Caki2 (cell line): Measurements from ENCODE around the gene TK1. TPM values are rescaled to one million over a fixed set of nuclear protein-coding genes. Genes with fewer than 3 reads are reported as not detected.
"Not testable (repeated sequence)": the region's sequence is repeated elsewhere in the genome, so short reads cannot be mapped to it uniquely, and the experiment has no call there.

Experiments
- DNase-seq: peaks from one replicate; pipeline ENCODE4 v3.0.0-alpha.2; 2015; ENCODE audit warnings: low read depth
- in situ Hi-C: cut with HindIII; loops from 2 replicates; pipeline ENCODE4 v1.10.0; 2016; ENCODE audit warnings: low sequenced_read_pairs, low pct_unique_long_range_greater_than_20kb, mixed read lengths
- total RNA-seq: library from RNA; depleted of rRNA; stranded (reverse); fragments of >200 nt; shearing (Covaris generic); gene quantifications from 2 replicates; pipeline ENCODE4 v1.2.3, GENCODE V29; 2014; ENCODE audit warnings: low replicate concordance

Gene TK1
- total RNA-seq, 1 experiment from 2014 or later, result 213 TPM

- peak; percentile 75 for DNase-seq
- in situ Hi-C loops, result no loop called here
These were observed 2.0 kb downstream of the TK1 start for GRCh38 chr17:78184868-78185267.

DNA sequence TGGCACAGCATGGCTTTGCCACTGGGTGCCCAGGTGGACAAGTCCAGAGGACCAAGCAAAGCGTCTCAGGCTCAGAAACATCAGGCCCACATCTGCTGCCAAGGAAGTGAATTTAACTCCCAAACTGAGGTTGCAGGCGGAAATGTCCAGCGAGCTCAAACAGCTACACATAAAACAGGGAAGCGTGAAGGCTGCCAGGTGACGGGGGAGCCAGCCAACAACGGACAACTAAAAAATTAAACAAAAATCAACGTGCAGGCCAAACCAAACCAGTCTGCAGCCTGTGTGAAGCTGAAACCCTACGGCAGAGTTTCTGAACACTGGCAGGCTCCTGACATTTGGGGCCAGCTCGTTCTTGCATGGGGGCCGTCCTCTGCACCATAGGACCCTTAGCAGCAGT lies 2.5 kb downstream of the TK1 start:
- DNase-seq, result no peak
- in situ Hi-C loops, result no loop called here

- DNase-seq, result no peak
- in situ Hi-C loops, result no loop called here
These were observed 2.9 kb downstream of the TK1 start for GRCh38 chr17:78183916-78184315.

GRCh38 chr17:78182504-78182903 lies 4.3 kb downstream of the TK1 start:
- no peak for DNase-seq
- in situ Hi-C loops, result no loop called here

DNA sequence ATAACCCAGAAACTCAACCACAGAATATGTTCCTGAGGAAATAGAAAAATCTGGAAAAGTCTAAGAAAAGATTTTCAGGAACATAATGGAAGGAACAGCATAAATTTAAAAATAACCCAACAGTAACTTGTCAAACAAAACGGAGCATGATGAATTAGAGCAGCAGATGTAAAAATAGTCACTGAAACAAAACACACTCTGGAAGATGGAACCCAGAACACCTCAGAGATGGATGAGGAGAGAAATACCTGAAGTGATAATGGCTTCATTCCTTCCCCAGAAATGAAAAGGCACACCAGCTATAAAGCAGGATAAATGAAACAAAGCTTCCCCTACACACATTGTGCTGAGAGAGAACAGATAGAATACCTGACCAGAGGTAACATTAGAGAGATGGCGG lies 6.3 kb downstream of the TK1 start:
- no peak for DNase-seq
- in situ Hi-C loops, result no loop called here

DNA sequence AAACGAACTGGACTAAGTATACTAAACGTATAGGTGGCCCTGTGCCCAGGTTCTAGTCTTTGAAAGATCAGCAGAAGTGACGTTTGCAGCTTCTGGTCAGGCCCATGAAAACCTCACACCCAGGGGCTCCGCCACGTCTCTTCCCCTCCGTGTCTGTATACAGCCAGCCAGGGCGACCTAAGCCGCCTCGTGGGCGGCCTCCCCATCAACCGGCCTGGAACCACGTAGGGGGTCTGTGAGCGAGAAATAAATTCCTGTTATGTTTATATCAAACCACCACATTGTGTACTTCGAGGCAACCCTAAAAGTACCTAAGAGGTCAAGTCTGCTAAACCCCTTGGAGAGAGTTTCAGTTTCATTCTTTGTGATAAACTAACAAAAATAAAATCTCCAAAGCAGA lies 6.8 kb downstream of the TK1 start:
- DNase-seq, result no peak

DNA sequence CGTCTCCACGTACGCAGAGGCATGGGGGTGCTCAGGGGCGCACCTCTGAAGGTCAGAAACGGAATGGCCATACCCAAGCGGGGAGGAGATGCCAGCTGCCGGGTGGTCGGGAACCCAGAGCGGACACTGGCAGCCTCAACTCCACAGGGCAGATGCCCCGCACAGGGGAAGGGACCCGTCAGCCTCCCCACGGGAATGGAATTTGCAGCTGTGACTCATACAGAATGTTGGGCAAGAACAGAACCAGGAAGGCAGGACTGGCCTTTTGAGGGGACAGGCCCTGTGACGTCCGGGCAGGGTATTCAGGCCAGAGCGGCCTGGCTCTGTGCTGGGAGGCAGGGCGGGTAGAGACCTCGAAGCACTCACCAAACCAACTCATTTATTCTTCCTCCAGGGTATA lies 7.5 kb downstream of the TK1 start:
- no peak for DNase-seq
- in situ Hi-C loops, result no loop called here

More for the DNA sequence above, 6.8 kb downstream of the TK1 start:
- in situ Hi-C loops, result no loop called here

- DNase-seq, result no peak
- in situ Hi-C loops, result no loop called here
These were observed 10.3 kb downstream of the TK1 start for GRCh38 chr17:78176548-78177025.

- in situ Hi-C loops, result no loop called here
- no peak for DNase-seq
These were observed 11.2 kb downstream of the TK1 start for GRCh38 chr17:78175643-78175981.

- in situ Hi-C loops, result no loop called here
- no peak for DNase-seq
These were observed 11.8 kb downstream of the TK1 start for GRCh38 chr17:78174870-78175642.

- in situ Hi-C loops, result no loop called here
- DNase-seq, result no peak
These were observed 12.4 kb downstream of the TK1 start for GRCh38 chr17:78174346-78174869.

- in situ Hi-C loops, result no loop called here
- DNase-seq, result no peak
These were observed 13.6 kb downstream of the TK1 start for GRCh38 chr17:78173097-78173715.

GRCh38 chr17:78172249-78173051 lies 14.4 kb downstream of the TK1 start:
- peak; percentile 41 for DNase-seq
- in situ Hi-C loops, result no loop called here

GRCh38 chr17:78171591-78172248 lies 15.1 kb downstream of the TK1 start:
- DNase-seq, in situ Hi-C loops: not testable (repeated sequence)

GRCh38 chr17:78170692-78171590 lies 15.9 kb downstream of the TK1 start:
- DNase-seq, result no peak
- in situ Hi-C loops, result no loop called here

DNA sequence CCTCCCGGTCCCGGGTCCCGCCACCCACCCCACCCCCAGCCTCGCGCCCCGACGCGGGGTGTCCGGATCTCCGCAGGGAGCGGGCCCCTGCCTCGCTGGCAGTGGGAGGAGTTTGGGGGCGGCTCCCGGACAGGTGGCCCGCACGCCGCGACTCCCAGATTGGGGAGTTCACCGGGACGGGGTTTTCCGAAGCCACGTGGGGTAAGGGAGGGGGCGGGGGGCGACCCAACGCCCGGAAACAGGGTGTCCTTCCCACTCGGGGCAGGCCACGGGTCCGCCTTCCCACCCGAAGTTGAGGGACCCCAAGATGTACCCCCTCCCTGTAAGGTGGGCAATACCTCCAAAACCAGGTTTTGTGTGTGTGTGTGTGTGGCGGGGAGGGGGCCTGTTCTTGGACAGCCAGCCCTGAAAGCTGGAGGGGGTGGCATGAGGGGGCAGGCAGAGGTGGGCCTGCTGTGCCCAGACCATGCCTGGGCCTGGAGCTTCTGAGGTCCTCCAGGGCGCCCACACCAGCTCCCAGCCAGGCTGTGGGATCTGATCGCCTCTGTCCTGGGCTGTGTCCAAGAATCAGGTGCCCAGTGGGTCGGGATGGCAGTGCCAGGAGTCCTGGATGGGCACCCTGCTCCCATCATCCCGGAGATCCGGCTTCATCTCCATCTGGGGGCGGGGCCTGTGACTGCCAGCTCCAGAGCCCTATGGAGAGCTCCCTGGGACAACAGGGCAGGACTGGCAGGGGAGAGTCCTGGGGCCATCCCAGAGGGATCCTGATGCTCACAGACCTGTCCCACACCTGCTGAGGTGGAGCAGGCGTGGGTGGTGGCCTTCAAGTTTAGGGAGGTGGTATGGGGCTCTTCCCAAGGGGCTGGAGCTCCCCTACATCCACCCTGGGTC lies 17.7 kb downstream of the TK1 start:
- DNase-seq, result peak; percentile 75
- in situ Hi-C loops, result no loop called here
